H9 (cell line): ENCODE measurements around the gene PRTG. TPM values are rescaled to one million over a fixed set of nuclear protein-coding genes. Genes with fewer than 3 reads are reported as not detected.

Source experiments
- DNase-seq: peaks from one replicate; pipeline ENCODE4 v3.0.0-alpha.2; 2017
- H2AFZ ChIP-seq: one replicate; pipeline ENCODE4 v1.6.1; 2013; ENCODE audit warnings: mild to moderate bottlenecking, low read length, control low read depth, moderate library complexity
- H2AK5ac ChIP-seq: 2 replicates; pipeline ENCODE4 v1.6.1; 2013; ENCODE audit warnings: low read length, control low read depth, mixed read lengths; ENCODE audit not compliant: insufficient read length
- H2BK120ac ChIP-seq: one replicate; pipeline ENCODE4 v1.6.1; 2013; ENCODE audit warnings: low read depth, mild to moderate bottlenecking, low read length, control low read depth, inconsistent platforms; ENCODE audit not compliant: poor library complexity, severe bottlenecking
- H2BK12ac ChIP-seq: 2 replicates; pipeline ENCODE4 v1.6.1; 2013; ENCODE audit warnings: low read length, control low read depth, mixed read lengths, low read depth; ENCODE audit not compliant: insufficient read length
- H2BK15ac ChIP-seq: 2 replicates; pipeline ENCODE4 v1.6.1; 2013; ENCODE audit warnings: low read depth, low read length, control low read depth
- H2BK20ac ChIP-seq: one replicate; pipeline ENCODE4 v1.6.1; 2013; ENCODE audit warnings: low read depth, mild to moderate bottlenecking, low read length, control low read depth, inconsistent platforms; ENCODE audit not compliant: poor library complexity, severe bottlenecking
- H2BK5ac ChIP-seq: 2 replicates; pipeline ENCODE4 v1.6.1; 2013; ENCODE audit warnings: low read length, control low read depth, mixed read lengths; ENCODE audit not compliant: insufficient read length
- H3K14ac ChIP-seq: 2 replicates; pipeline ENCODE4 v1.6.1; 2013; ENCODE audit warnings: low read length, control low read depth; ENCODE audit not compliant: insufficient read depth
- H3K18ac ChIP-seq: 2 replicates; pipeline ENCODE4 v1.6.1; 2013; ENCODE audit warnings: low read depth, mild to moderate bottlenecking, mixed read lengths, low read length, control low read depth; ENCODE audit not compliant: insufficient read length
- H3K23ac ChIP-seq: 2 replicates; pipeline ENCODE4 v1.6.1; 2013; ENCODE audit warnings: low read length, control low read depth, mixed read lengths, low read depth; ENCODE audit not compliant: insufficient read length
- H3K23me2 ChIP-seq: 2 replicates; pipeline ENCODE4 v1.6.1; 2013; ENCODE audit warnings: low read depth, mild to moderate bottlenecking, mixed read lengths, low read length, control low read depth; ENCODE audit not compliant: insufficient read length, poor library complexity, severe bottlenecking
- H3K27ac ChIP-seq: 2 replicates; pipeline ENCODE4 v1.5.1; 2013; ENCODE audit warnings: low read length, control low read depth, mixed read lengths, low read depth; ENCODE audit not compliant: insufficient read length
- H3K27me3 ChIP-seq: 2 replicates; pipeline ENCODE4 v1.6.1; 2013; ENCODE audit warnings: low read length, control low read depth, inconsistent platforms; ENCODE audit not compliant: insufficient read depth
- H3K4ac ChIP-seq: 2 replicates; pipeline ENCODE4 v1.6.1; 2013; ENCODE audit warnings: low read depth, mild to moderate bottlenecking, control low read depth, inconsistent platforms, low read length, moderate library complexity
- H3K4me1 ChIP-seq: 2 replicates; pipeline ENCODE4 v1.6.1; 2013; ENCODE audit warnings: low read length, control low read depth, inconsistent platforms; ENCODE audit not compliant: insufficient read depth
- H3K4me2 ChIP-seq: 2 replicates; pipeline ENCODE4 v1.6.1; 2013; ENCODE audit warnings: low read length, control low read depth, mixed read lengths; ENCODE audit not compliant: insufficient read length, insufficient read depth
- H3K56ac ChIP-seq: 2 replicates; pipeline ENCODE4 v1.6.1; 2013; ENCODE audit warnings: low read depth, mild to moderate bottlenecking, mixed read lengths, low read length, control low read depth; ENCODE audit not compliant: insufficient read length
- H3K79me1 ChIP-seq: 2 replicates; pipeline ENCODE4 v1.6.1; 2013; ENCODE audit warnings: low read depth, mild to moderate bottlenecking, moderate library complexity, low read length, control low read depth, inconsistent platforms; ENCODE audit not compliant: insufficient read depth, poor library complexity, severe bottlenecking
- H3K79me2 ChIP-seq: 2 replicates; pipeline ENCODE4 v1.6.1; 2013; ENCODE audit warnings: low read length, control low read depth, inconsistent platforms; ENCODE audit not compliant: insufficient read depth
- H3K9ac ChIP-seq: 2 replicates; pipeline ENCODE4 v1.6.1; 2013; ENCODE audit warnings: low read length, control low read depth, mixed read lengths; ENCODE audit not compliant: insufficient read length; ENCODE audit errors: extremely low read depth
- H3K9me3 ChIP-seq: one replicate; pipeline ENCODE4 v1.6.1; 2013; ENCODE audit warnings: low read depth, low read length, inconsistent platforms; ENCODE audit not compliant: control insufficient read depth
- H3T11ph ChIP-seq: one replicate; pipeline ENCODE4 v1.6.1; 2013; ENCODE audit warnings: mild to moderate bottlenecking, low read length, control low read depth, inconsistent platforms
- H4K20me1 ChIP-seq: one replicate; pipeline ENCODE4 v1.6.1; 2013; ENCODE audit not compliant: control insufficient read depth, insufficient read length, insufficient read depth
- H4K5ac ChIP-seq: 2 replicates; pipeline ENCODE4 v1.6.1; 2013; ENCODE audit warnings: low read depth, mild to moderate bottlenecking, mixed read lengths, low read length, control low read depth; ENCODE audit not compliant: insufficient read length
- H4K8ac ChIP-seq: replicated peaks from 2 replicates; pipeline ENCODE4 v1.6.1; 2013; ENCODE audit warnings: low read length, control low read depth, mixed read lengths, low read depth; ENCODE audit not compliant: insufficient read length
- H4K91ac ChIP-seq: 2 replicates; pipeline ENCODE4 v1.6.1; 2013; ENCODE audit warnings: low read depth, mild to moderate bottlenecking, moderate library complexity, mixed read lengths, low read length, control low read depth; ENCODE audit not compliant: insufficient read length
- H3K27ac Mint-ChIP-seq, 3 experiments: 2 replicates in 2 of 3; 3 replicates in 1 of 3; pipeline ENCODE4 v1.8.0; 2020 to 2021; ENCODE audit warnings: mixed read lengths in 3 of 3, mild to moderate bottlenecking in 1 of 3, moderate library complexity in 1 of 3
- H3K27me3 Mint-ChIP-seq: 2 replicates; pipeline ENCODE4 v1.8.0; 2021; ENCODE audit warnings: low read depth, mild to moderate bottlenecking, moderate library complexity, mixed read lengths
- H3K36me3 Mint-ChIP-seq, 3 experiments: 2 replicates in 2 of 3; 3 replicates in 1 of 3; pipeline ENCODE4 v1.8.0; 2020 to 2021; ENCODE audit warnings: low read depth in 3 of 3, mixed read lengths in 3 of 3; ENCODE audit not compliant: insufficient read depth in 1 of 3
- H3K4me1 Mint-ChIP-seq, 2 experiments: 2 replicates each; pipeline ENCODE4 v1.8.0; 2020; ENCODE audit warnings: mixed read lengths in 2 of 2
- H3K4me3 Mint-ChIP-seq, 2 experiments: 2 replicates in 1 of 2; 3 replicates in 1 of 2; pipeline ENCODE4 v1.8.0; 2020 to 2021; ENCODE audit warnings: mild to moderate bottlenecking in 2 of 2, mixed read lengths in 2 of 2, moderate library complexity in 1 of 2
- H3K9me3 Mint-ChIP-seq, 2 experiments: 2 replicates in 1 of 2; 3 replicates in 1 of 2; pipeline ENCODE4 v1.8.0; 2020; ENCODE audit warnings: mild to moderate bottlenecking in 2 of 2, mixed read lengths in 2 of 2, moderate library complexity in 1 of 2
- WGBS: extraction: QIAGEN DNeasy Blood & Tissue Kit; methylation state at CpG from one replicate; pipeline ENCODE4 v1.1.7; 2013; ENCODE audit warnings: missing lambda C conversion rate, low lambda C conversion rate, mixed read lengths; ENCODE audit not compliant: insufficient read length; ENCODE audit errors: extremely low coverage; 5-methylcytosine and 5-hydroxymethylcytosine counted together
- total RNA-seq: library from RNA; stranded (reverse); gene quantifications from 2 replicates; pipeline ENCODE4 v1.2.1, GENCODE V29; 2021
- TF ChIP-seq, protein P1 (sequence below): fragments of 200-600 bp; sonication (generic); conservative IDR thresholded peaks from 3 replicates; pipeline ENCODE4 v1.8.0; 2021; ENCODE audit warnings: antibody characterized with exemption, mild to moderate bottlenecking

Gene PRTG
- total RNA-seq, 1 experiment from 2014 or later: 5.7 TPM

DNA sequence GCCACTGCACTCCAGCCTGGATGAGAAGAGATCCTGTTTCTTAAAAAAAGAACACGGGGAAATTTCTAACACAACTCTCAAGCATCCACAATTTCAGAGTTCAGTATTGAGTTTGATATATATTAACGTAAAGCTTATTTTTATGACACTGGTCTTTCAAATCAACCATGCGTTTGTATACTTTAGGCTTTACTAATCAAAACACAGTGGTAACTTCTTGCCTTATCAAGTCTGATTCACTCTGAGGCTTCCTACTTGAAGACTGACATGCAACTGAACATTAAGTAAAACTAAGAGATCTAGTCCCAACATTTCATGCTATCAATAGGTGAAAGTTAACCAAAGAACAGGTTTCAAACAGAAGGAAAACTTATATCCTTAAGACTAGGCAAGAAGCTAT, 46.7 kb downstream of the PRTG start:
- H3K36me3 Mint-ChIP-seq: no peaks in the 10 kb centered on the region
- Histone ChIP-seq H3K23ac (no peak overlapping the region), H4K5ac (no peak overlapping the region), H3K9me3 (no peaks in the 10 kb centered on the region), H4K91ac (no peak overlapping the region), H3K4me2 (no peak overlapping the region), H2BK20ac (no peak overlapping the region), H3K9ac (no peak overlapping the region), H3K27me3 (no peaks in the 10 kb centered on the region), H3K27ac (no peak overlapping the region), H3K4ac (no peak overlapping the region), H3T11ph (no peak overlapping the region), H2BK12ac (no peak overlapping the region), H4K8ac (no peak overlapping the region), H2BK5ac (no peak overlapping the region), H3K18ac (no peak overlapping the region), H3K56ac (no peak overlapping the region), H3K4me1 (peaks cover 3% of the 10 kb centered on the region; the same call in 1 of the 2 replicates), H3K79me2 (no peaks in the 10 kb centered on the region), H4K20me1 (no peaks in the 10 kb centered on the region), H2BK120ac (no peak overlapping the region), H2BK15ac (no peak overlapping the region), H2AK5ac (no peak overlapping the region), H3K79me1 (no peaks in the 10 kb centered on the region), H2AFZ (no peak overlapping the region), H3K14ac (no peak overlapping the region), H3K23me2 (no peaks in the 10 kb centered on the region)
- H3K4me1 Mint-ChIP-seq: peaks cover 13 to 24% of the 10 kb centered on the region in 2 experiments
- TF ChIP-seq, protein P1, sequence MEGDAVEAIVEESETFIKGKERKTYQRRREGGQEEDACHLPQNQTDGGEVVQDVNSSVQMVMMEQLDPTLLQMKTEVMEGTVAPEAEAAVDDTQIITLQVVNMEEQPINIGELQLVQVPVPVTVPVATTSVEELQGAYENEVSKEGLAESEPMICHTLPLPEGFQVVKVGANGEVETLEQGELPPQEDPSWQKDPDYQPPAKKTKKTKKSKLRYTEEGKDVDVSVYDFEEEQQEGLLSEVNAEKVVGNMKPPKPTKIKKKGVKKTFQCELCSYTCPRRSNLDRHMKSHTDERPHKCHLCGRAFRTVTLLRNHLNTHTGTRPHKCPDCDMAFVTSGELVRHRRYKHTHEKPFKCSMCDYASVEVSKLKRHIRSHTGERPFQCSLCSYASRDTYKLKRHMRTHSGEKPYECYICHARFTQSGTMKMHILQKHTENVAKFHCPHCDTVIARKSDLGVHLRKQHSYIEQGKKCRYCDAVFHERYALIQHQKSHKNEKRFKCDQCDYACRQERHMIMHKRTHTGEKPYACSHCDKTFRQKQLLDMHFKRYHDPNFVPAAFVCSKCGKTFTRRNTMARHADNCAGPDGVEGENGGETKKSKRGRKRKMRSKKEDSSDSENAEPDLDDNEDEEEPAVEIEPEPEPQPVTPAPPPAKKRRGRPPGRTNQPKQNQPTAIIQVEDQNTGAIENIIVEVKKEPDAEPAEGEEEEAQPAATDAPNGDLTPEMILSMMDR: no peak
- no peak for DNase-seq
- H3K4me3 Mint-ChIP-seq: no peak overlapping the region
- no CpG with 5 or more reads among the region's 3 CpGs for WGBS
- no peak overlapping the region for H3K27ac Mint-ChIP-seq
- peaks cover 0 to 2% of the 10 kb centered on the region in 2 experiments; a peak in 1 of 5 replicates for H3K9me3 Mint-ChIP-seq
- peaks cover 11% of the 10 kb centered on the region for H3K27me3 Mint-ChIP-seq
